Rectal smooth muscle tissue (tissue), 1 donor: ENCODE data around the gene ZSCAN2.
A peak's percentile ranks its signal among the peaks of the same experiment; 100 is the strongest.

ENCODE experiments used
- H3K27ac ChIP-seq: one replicate; pipeline ENCODE4 v1.7.0; 2013; ENCODE audit warnings: low read depth, low read length, inconsistent platforms
- H3K27me3 ChIP-seq: one replicate; pipeline ENCODE4 v1.7.0; 2013; ENCODE audit warnings: low read length; ENCODE audit not compliant: control insufficient read depth, insufficient read depth
- H3K36me3 ChIP-seq: one replicate; pipeline ENCODE4 v1.7.0; 2013; ENCODE audit warnings: low read length; ENCODE audit not compliant: control insufficient read depth, insufficient read depth
- H3K4me1 ChIP-seq: one replicate; pipeline ENCODE4 v1.7.0; 2013; ENCODE audit warnings: low read length; ENCODE audit not compliant: control insufficient read depth, insufficient read depth
- H3K4me3 ChIP-seq: one replicate; pipeline ENCODE4 v1.7.0; 2013; ENCODE audit warnings: low read length
- H3K9ac ChIP-seq: one replicate; pipeline ENCODE4 v1.7.0; 2013; ENCODE audit warnings: low read length

ZSCAN2 gene

GRCh38 chr15:84603630-84604379, 3.0 kb downstream of the ZSCAN2 start:
- no peaks in the 10 kb centered on the region for H3K4me1 ChIP-seq

GRCh38 chr15:84604826-84605553, 4.2 kb downstream of the ZSCAN2 start:
- Histone ChIP-seq H3K4me3 (peak overlapping the region; percentile 18), H3K36me3 (peaks cover 5% of the 10 kb centered on the region), H3K4me1 (no peaks in the 10 kb centered on the region), H3K27me3 (no peaks in the 10 kb centered on the region), H3K27ac (no peak overlapping the region), H3K9ac (no peak overlapping the region)

More at GRCh38 chr15:84603630-84604379, 3.0 kb downstream of the ZSCAN2 start:
- H3K9ac ChIP-seq: no peak overlapping the region
- H3K27ac ChIP-seq: no peak overlapping the region
- H3K36me3 ChIP-seq: peaks cover 5% of the 10 kb centered on the region
- no peak overlapping the region for H3K4me3 ChIP-seq
- no peaks in the 10 kb centered on the region for H3K27me3 ChIP-seq

GRCh38 chr15:84605554-84605882, 4.7 kb downstream of the ZSCAN2 start:
- Histone ChIP-seq H3K36me3 (peaks cover 5% of the 10 kb centered on the region), H3K27ac (no peak overlapping the region), H3K4me1 (no peaks in the 10 kb centered on the region), H3K27me3 (no peaks in the 10 kb centered on the region), H3K9ac (no peak overlapping the region), H3K4me3 (peak overlapping the region; percentile 18)

GRCh38 chr15:84606653-84607120, 5.9 kb downstream of the ZSCAN2 start:
- no peak overlapping the region for H3K27ac ChIP-seq
- peaks cover 5% of the 10 kb centered on the region for H3K36me3 ChIP-seq
- no peaks in the 10 kb centered on the region for H3K27me3 ChIP-seq
- H3K4me3 ChIP-seq: no peak overlapping the region
- H3K4me1 ChIP-seq: no peaks in the 10 kb centered on the region
- H3K9ac ChIP-seq: no peak overlapping the region

- Histone ChIP-seq H3K36me3 (peaks cover 5% of the 10 kb centered on the region), H3K27me3 (no peaks in the 10 kb centered on the region), H3K9ac (no peak overlapping the region), H3K4me1 (no peaks in the 10 kb centered on the region), H3K27ac (no peak overlapping the region), H3K4me3 (no peak overlapping the region)
Measured at GRCh38 chr15:84608707-84609284, 8.0 kb downstream of the ZSCAN2 start.

DNA sequence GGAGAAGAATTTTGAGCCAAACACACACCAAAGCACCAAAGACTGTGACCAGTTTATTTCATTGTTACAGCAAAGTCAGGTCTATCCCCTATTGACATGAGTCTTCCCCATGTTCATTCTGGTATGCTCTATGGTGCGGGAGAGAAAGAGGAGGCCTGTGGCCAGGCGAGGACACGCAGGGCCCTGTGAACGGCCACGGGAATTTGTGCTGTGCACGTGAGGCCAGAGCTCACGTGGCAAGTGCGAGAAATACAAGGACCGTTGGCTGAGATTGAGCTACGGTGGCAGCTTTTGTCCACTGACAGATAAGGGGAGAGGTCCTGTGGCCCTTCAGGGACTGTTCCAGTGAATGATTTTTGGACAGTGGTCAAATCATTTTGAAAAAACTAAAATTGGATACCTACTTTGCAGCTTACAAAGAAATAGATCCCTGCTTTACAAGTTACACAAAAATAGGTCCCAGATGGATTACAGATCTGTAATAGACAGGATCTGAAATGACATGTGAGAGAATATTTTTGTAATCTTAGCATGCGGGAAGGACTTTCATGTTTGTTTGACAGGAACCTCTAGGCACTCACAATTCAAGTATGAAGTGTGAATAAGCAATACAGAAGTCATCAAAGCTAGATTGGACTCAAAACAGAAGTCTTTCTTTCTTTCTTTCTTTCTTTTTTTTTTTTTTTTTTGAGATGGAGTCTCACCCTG, 9.2 kb downstream of the ZSCAN2 start:
- Histone ChIP-seq H3K27me3 (no peaks in the 10 kb centered on the region), H3K9ac (no peak overlapping the region), H3K36me3 (peaks cover 3% of the 10 kb centered on the region), H3K4me1 (no peaks in the 10 kb centered on the region), H3K4me3 (no peak overlapping the region), H3K27ac (no peak overlapping the region)

- H3K4me1 ChIP-seq: no peaks in the 10 kb centered on the region
- no peak overlapping the region for H3K9ac ChIP-seq
- no peak overlapping the region for H3K4me3 ChIP-seq
- H3K27me3 ChIP-seq: no peaks in the 10 kb centered on the region
- no peak overlapping the region for H3K27ac ChIP-seq
- H3K36me3 ChIP-seq: no peaks in the 10 kb centered on the region
Measured at GRCh38 chr15:84611631-84612030, 10.8 kb downstream of the ZSCAN2 start.

- Histone ChIP-seq H3K27me3 (no peaks in the 10 kb centered on the region), H3K27ac (no peak overlapping the region), H3K4me3 (no peak overlapping the region), H3K9ac (no peak overlapping the region), H3K36me3 (peaks cover 5% of the 10 kb centered on the region), H3K4me1 (no peaks in the 10 kb centered on the region)
Measured at GRCh38 chr15:84616235-84616634, 15.4 kb downstream of the ZSCAN2 start.

DNA sequence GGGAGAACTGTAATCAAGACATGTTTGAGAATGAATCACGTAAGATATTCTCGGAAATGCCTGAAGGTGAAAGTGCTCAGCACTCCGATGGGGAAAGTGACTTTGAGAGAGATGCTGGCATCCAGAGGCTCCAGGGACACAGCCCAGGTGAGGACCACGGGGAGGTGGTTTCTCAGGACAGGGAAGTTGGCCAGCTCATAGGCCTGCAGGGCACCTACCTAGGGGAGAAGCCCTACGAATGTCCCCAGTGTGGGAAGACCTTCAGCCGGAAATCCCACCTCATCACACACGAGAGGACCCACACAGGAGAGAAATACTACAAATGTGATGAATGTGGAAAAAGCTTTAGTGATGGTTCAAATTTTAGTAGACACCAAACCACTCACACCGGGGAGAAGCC, 19.8 kb downstream of the ZSCAN2 start:
- Histone ChIP-seq H3K9ac (no peak overlapping the region), H3K27me3 (no peaks in the 10 kb centered on the region), H3K4me3 (no peak overlapping the region), H3K36me3 (peaks cover 13% of the 10 kb centered on the region), H3K4me1 (no peaks in the 10 kb centered on the region), H3K27ac (no peak overlapping the region)

- no peaks in the 10 kb centered on the region for H3K4me1 ChIP-seq
- peaks cover 13% of the 10 kb centered on the region for H3K36me3 ChIP-seq
- H3K27ac ChIP-seq: no peak overlapping the region
- no peaks in the 10 kb centered on the region for H3K27me3 ChIP-seq
- H3K4me3 ChIP-seq: no peak overlapping the region
- H3K9ac ChIP-seq: no peak overlapping the region
Measured at GRCh38 chr15:84621358-84621979, 20.7 kb downstream of the ZSCAN2 start.

DNA sequence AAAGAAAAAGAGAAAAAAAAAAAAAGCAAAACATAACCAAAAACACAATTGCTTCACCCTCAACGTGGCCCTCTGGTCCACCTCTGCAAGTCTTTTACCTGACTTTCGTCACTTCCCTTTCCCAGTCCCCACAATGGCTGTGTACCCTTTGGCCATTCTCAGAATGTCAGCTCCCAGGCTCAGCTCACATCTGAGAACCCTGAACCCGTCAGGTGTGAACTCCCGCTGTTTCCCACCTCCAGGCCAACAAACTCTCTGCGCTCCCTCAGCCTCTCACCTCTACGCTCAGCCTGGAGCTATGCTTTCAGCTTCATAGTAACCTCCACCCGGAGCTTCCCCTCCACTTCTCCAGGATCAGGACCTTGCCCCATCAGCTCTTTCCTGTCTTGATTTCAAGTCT, 23.6 kb downstream of the ZSCAN2 start:
- Histone ChIP-seq H3K9ac (no peak overlapping the region), H3K27me3 (no peaks in the 10 kb centered on the region), H3K36me3 (peaks cover 13% of the 10 kb centered on the region), H3K27ac (no peak overlapping the region), H3K4me1 (no peaks in the 10 kb centered on the region), H3K4me3 (no peak overlapping the region)

- no peak overlapping the region for H3K27ac ChIP-seq
- H3K4me3 ChIP-seq: no peak overlapping the region
- peaks cover 13% of the 10 kb centered on the region for H3K36me3 ChIP-seq
- no peak overlapping the region for H3K9ac ChIP-seq
- no peaks in the 10 kb centered on the region for H3K27me3 ChIP-seq
- H3K4me1 ChIP-seq: no peaks in the 10 kb centered on the region
Measured at GRCh38 chr15:84625123-84625522, 24.3 kb downstream of the ZSCAN2 start.
